HG02763 (cell line): ENCODE data around the gene FOXN3.

ENCODE experiments used
- ATAC-seq: cut with Tn5 transposase; IDR thresholded peaks from one replicate; pipeline ENCODE4 v1.9.1; 2021; ENCODE audit warnings: mild to moderate bottlenecking, moderate library complexity; ENCODE audit not compliant: unreplicated experiment

FOXN3 gene

DNA sequence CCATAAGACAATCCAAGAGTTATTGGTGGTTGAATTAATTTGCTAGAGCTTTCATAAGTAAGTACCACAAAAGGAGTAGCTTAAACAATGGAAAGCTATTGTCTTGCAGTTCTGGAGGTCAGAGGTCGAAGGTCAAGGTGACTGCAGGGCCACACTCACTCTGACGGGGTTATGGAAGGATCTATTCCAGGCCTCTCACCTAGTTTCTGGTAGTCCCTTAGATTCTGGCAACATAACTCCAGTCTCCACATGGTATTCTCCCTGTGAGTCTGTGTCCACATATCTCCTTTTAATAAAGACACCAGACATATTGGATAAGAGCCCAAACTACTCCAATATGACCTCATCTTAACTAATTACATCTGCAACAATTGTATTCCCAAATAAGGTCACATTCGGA, 273.4 kb downstream of the FOXN3 start:
- ATAC-seq: no peak

- ATAC-seq: no peak
Measured at GRCh38 chr14:89142366-89142765, 274.7 kb downstream of the FOXN3 start.

DNA sequence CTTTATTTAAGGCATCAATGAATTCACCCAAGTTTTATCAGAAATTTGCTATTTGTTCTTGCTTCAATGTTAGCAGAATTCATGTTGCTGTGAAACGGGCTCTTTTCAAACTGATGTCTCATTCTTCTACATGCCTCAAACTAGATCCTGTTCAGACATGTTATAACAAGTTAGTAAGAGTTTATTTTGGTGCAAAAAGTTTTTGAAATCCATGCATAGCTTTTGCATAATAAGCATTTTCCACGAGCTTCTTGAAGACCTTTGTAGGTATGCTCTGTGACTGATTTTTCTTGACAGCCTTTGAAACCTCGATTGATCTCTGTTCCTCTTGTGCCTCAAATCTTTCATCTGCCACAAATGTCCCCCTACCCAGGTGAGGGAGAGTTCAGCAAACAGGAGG, 275.2 kb downstream of the FOXN3 start:
- no peak for ATAC-seq

DNA sequence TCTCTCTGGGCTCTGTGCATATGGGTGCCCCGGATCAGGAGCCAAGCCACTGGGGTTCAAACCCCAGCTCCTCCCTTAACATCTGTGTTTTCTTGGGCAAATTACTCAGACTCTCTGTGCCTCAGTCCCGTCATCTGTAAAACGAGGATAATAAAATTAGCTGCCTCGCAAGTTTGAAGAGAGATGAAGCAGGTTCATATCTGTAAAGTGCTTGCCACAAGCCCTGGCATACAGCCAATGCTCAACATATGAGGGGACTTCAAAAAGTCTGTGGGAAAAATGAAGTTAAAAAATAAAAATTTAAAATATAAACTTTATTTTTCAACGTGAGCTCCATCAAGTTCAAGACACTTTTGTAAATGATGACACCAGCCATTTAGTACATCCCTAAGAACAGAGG, 276.7 kb downstream of the FOXN3 start:
- no peak for ATAC-seq

GRCh38 chr14:89139404-89140247, 277.4 kb downstream of the FOXN3 start:
- no peak for ATAC-seq

GRCh38 chr14:89138846-89139245, 278.2 kb downstream of the FOXN3 start:
- ATAC-seq: no peak

- no peak for ATAC-seq
Measured at GRCh38 chr14:89137526-89138163, 279.4 kb downstream of the FOXN3 start.

- no peak for ATAC-seq
Measured at GRCh38 chr14:89136587-89136986, 280.4 kb downstream of the FOXN3 start.

- ATAC-seq: no peak
Measured at GRCh38 chr14:89134640-89135039, 282.4 kb downstream of the FOXN3 start.

GRCh38 chr14:89131004-89131750, 285.9 kb downstream of the FOXN3 start:
- ATAC-seq: no peak

- no peak for ATAC-seq
Measured at GRCh38 chr14:89129570-89129969, 287.5 kb downstream of the FOXN3 start.

DNA sequence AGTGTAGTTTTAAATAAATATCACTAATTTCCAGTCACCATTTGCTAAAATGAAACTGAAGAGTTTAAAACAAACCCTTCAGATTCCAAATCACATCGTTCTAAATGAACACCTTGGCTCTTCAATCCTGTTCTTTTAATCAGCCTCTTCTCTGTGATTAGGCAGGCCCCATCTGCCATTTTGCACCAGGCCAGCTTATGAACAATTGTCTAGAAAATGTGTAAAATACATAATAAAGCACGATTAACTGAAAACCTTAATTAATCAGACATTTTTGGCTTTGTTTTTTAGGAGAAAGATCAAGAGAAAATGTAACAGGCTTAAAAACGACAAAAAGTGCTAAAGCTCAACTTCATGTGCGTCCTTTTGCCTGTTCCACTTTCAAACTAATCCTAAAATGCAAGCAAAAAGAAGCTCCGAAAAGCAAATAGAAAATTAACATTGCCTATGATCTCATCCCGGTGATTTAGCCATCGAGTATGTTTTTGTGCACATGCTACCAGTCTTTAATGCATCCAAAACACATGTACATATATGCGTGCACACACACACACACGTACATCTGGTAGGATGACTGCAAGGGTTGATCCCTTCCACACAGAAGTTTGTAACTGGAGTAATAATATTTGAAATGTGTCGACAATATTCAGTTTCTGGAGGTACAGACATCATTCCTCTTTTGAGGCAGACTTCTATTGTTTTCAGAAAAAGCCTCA, 288.6 kb downstream of the FOXN3 start:
- no peak for ATAC-seq

- no peak for ATAC-seq
Measured at GRCh38 chr14:89126461-89126860, 290.6 kb downstream of the FOXN3 start.

DNA sequence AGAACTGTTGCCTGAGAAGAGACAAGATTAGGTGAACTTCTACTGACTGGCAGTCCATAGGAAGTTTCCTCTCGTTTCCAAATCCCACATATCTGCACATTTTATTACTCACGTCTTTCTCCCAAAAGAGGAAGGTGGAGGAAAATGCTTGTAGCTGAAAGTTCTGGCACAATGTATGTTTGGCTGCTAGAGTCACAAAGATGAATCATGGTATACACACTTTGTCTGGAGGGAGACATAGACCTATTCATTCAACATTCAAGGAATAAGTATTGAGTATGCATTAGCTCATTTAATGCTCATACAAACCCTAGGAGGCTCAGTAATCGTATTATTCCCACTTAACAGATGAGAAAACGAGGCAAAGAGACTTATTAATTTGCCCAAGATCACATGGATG, 291.8 kb downstream of the FOXN3 start:
- ATAC-seq: no peak

DNA sequence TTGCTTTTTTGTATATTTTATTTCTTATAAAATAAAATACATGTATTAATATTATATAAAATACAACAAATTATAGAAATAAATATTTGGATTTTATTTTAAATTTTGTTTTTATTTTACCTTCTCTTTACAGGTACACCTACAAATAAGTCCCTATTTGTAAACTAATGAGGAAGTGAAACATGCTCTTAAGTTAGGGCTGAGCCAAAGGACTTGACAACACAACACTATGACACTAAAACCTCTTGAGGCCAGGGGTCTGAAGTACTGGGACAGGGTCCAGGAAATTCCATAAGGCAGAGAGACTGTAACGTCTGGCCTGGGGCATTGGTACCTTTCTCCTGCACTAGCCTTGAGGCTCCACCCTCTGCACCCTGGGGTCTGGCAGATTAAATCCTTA, 293.2 kb downstream of the FOXN3 start:
- no peak for ATAC-seq

DNA sequence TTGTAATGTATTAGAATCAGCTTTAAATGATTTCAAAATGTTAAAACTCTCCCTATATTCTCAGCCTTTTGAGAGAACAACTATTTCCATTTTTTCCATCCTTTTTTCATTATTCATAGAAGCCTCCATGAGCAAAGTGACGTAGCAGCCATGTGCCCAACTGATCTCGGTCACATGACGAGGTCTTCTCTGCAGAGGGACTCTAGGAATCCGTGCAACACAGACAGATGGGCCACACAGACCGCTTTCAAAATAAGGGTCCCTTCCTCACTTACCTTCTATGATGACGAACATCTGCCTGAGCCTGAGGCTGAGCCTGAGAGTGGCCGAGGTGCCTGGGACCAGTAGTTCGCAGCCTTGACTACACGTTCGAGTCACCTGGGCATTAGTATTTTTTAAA, 293.8 kb downstream of the FOXN3 start:
- no peak for ATAC-seq

DNA sequence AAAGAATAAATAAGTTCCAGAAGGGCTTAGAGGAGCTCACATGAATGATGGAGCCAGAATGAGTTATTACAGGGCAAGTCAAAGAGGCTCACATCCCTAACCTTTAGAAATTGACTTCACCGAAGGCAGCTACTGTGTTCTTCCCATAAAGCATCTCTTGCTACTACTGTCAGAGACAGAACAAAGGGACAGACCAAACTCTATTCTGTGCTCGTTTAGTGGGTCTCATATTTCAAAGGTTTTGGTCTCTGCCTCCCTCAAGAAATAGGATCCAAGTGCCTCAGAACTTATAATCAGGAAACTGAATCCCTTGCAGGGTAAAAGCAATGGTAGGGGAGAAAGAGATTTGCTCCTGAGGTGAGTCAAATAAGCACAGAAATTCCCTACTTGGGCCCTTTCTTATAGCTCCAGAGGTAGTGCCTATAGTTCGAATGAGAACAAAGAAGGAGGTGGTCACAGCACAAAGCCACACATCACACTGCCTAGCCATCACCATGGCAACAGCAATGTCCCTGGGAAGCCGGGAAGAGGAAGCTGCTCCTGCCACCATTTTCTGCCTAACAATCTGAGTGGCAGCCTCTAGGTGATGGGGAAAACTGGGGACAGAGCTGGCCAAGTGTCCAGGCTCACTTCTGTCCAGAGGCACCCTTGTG, 294.9 kb downstream of the FOXN3 start:
- no peak for ATAC-seq

GRCh38 chr14:89117012-89117411, 300.0 kb downstream of the FOXN3 start:
- no peak for ATAC-seq

GRCh38 chr14:89114109-89114508, 302.9 kb downstream of the FOXN3 start:
- no peak for ATAC-seq

DNA sequence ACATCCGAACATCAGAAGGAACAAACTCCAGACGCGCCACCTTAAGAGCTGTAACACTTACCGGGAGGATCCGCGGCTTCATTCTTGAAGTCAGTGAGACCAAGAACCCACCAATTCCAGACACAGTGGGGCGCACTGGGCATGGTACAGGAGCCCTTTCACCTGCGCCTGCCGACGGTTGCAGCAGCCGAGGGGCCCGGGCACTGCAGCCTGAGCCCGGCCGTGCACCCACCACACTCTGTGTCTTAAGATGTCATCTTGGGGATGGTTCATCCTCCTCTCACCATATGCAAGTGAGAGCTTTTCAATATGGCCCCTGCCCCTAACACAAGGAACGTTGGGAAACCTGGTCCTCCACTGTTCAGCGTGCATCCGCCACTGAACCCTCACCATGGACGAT, 304.3 kb downstream of the FOXN3 start:
- ATAC-seq: no peak
